ENCODE data around the gene SMIM22.

GRCh38 chr16:4776141-4776705 is 18.9 kb upstream of the SMIM22 start:
- no peak for TF ChIP-seq SP1 (IDR thresholded peaks at IDR 0.05; ENCODE audit: low read depth)
- TF ChIP-seq, protein P1, sequence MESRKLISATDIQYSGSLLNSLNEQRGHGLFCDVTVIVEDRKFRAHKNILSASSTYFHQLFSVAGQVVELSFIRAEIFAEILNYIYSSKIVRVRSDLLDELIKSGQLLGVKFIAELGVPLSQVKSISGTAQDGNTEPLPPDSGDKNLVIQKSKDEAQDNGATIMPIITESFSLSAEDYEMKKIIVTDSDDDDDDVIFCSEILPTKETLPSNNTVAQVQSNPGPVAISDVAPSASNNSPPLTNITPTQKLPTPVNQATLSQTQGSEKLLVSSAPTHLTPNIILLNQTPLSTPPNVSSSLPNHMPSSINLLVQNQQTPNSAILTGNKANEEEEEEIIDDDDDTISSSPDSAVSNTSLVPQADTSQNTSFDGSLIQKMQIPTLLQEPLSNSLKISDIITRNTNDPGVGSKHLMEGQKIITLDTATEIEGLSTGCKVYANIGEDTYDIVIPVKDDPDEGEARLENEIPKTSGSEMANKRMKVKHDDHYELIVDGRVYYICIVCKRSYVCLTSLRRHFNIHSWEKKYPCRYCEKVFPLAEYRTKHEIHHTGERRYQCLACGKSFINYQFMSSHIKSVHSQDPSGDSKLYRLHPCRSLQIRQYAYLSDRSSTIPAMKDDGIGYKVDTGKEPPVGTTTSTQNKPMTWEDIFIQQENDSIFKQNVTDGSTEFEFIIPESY (IDR thresholded peaks at IDR 0.05; ENCODE audit: extremely low read depth, insufficient replicate concordance, low read length): no peak
- TF ChIP-seq, protein P2, sequence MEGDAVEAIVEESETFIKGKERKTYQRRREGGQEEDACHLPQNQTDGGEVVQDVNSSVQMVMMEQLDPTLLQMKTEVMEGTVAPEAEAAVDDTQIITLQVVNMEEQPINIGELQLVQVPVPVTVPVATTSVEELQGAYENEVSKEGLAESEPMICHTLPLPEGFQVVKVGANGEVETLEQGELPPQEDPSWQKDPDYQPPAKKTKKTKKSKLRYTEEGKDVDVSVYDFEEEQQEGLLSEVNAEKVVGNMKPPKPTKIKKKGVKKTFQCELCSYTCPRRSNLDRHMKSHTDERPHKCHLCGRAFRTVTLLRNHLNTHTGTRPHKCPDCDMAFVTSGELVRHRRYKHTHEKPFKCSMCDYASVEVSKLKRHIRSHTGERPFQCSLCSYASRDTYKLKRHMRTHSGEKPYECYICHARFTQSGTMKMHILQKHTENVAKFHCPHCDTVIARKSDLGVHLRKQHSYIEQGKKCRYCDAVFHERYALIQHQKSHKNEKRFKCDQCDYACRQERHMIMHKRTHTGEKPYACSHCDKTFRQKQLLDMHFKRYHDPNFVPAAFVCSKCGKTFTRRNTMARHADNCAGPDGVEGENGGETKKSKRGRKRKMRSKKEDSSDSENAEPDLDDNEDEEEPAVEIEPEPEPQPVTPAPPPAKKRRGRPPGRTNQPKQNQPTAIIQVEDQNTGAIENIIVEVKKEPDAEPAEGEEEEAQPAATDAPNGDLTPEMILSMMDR (IDR thresholded peaks at IDR 0.05 in 2 of 3, conservative IDR thresholded peaks at IDR 0.05 in 1 of 3; ENCODE audit: borderline replicate concordance in 1 of 3, insufficient read depth in 1 of 3, low read depth in 2 of 3, low read length in 2 of 3): no peak
- TF ChIP-seq ATF3 (IDR thresholded peaks at IDR 0.05): no peak
- TF ChIP-seq EZH2 (IDR thresholded peaks at IDR 0.05): no peak
- no peak for TF ChIP-seq POLR2A (IDR thresholded peaks at IDR 0.05; ENCODE audit: borderline replicate concordance, extremely low read depth, insufficient read depth, insufficient read length)
- TF ChIP-seq YY1 (IDR thresholded peaks at IDR 0.05; ENCODE audit: extremely low read depth, insufficient replicate concordance, low read depth, low read length): no peak
- TF ChIP-seq, protein P3, sequence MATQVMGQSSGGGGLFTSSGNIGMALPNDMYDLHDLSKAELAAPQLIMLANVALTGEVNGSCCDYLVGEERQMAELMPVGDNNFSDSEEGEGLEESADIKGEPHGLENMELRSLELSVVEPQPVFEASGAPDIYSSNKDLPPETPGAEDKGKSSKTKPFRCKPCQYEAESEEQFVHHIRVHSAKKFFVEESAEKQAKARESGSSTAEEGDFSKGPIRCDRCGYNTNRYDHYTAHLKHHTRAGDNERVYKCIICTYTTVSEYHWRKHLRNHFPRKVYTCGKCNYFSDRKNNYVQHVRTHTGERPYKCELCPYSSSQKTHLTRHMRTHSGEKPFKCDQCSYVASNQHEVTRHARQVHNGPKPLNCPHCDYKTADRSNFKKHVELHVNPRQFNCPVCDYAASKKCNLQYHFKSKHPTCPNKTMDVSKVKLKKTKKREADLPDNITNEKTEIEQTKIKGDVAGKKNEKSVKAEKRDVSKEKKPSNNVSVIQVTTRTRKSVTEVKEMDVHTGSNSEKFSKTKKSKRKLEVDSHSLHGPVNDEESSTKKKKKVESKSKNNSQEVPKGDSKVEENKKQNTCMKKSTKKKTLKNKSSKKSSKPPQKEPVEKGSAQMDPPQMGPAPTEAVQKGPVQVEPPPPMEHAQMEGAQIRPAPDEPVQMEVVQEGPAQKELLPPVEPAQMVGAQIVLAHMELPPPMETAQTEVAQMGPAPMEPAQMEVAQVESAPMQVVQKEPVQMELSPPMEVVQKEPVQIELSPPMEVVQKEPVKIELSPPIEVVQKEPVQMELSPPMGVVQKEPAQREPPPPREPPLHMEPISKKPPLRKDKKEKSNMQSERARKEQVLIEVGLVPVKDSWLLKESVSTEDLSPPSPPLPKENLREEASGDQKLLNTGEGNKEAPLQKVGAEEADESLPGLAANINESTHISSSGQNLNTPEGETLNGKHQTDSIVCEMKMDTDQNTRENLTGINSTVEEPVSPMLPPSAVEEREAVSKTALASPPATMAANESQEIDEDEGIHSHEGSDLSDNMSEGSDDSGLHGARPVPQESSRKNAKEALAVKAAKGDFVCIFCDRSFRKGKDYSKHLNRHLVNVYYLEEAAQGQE (IDR thresholded peaks at IDR 0.05; ENCODE audit: low read depth): no peak
- TF ChIP-seq ELF1 (IDR thresholded peaks at IDR 0.05; ENCODE audit: borderline replicate concordance, low read depth): no peak
